IgD-negative memory B cell (primary cell): ENCODE measurements around the gene DSE. TPM values are rescaled to one million over a fixed set of nuclear protein-coding genes. Genes with fewer than 3 reads are reported as not detected.

Source experiments
- H3K27ac Mint-ChIP-seq, 3 donors: one replicate each; pipeline ENCODE4 v1.8.0; 2020 to 2022; ENCODE audit warnings: mild to moderate bottlenecking in 3 of 3, mixed read lengths in 3 of 3, moderate library complexity in 1 of 3
- H3K27me3 Mint-ChIP-seq: one replicate; pipeline ENCODE4 v1.8.0; 2021; ENCODE audit warnings: mixed read lengths
- H3K36me3 Mint-ChIP-seq: one replicate; pipeline ENCODE4 v1.8.0; 2020; ENCODE audit warnings: mild to moderate bottlenecking, mixed read lengths
- H3K4me1 Mint-ChIP-seq, 3 donors: one replicate each; pipeline ENCODE4 v1.8.0; 2020 to 2022; ENCODE audit warnings: mixed read lengths in 3 of 3, mild to moderate bottlenecking in 1 of 3
- H3K4me3 Mint-ChIP-seq, 4 donors: one replicate each; pipeline ENCODE4 v1.8.0; 2020 to 2022; ENCODE audit warnings: mild to moderate bottlenecking in 4 of 4, mixed read lengths in 4 of 4, moderate library complexity in 3 of 4
- H3K9me3 Mint-ChIP-seq, 3 donors: one replicate each; pipeline ENCODE4 v1.8.0; 2020 to 2021; ENCODE audit warnings: mixed read lengths in 3 of 3, mild to moderate bottlenecking in 1 of 3
- polyA plus RNA-seq: library from polyadenylated mRNA; unstranded; fragments of 300-500 nt; fragmentation: Illumina TruSeq; gene quantifications from one replicate; pipeline ENCODE4 v1.2.3, GENCODE V29; 2021

The DSE gene
- polyA plus RNA-seq, 1 donor from 2014 or later = 23.6 TPM

DNA sequence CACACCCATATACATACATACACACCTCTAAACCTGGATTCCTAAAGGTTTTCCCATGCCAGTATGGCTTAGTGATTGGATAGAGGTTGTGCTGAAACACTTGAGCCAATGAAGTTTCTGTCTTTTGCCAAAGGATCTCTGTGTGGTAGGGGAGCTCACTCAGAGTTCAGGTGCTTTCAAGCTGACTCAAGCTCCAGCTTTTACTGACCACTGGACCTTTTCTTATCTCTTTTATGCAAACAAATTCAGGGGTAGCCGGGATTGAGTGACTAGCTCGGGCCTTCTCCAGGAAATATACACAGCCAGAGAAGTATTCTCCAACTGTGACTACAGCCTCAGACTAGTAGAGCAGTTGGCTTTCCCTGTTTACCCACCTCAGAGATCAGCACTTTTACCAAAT lies 21.5 kb upstream of the DSE start:
- Mint-ChIP-seq H3K36me3 (peaks cover 4% of the 10 kb centered on the region), H3K4me1 (peaks cover 0 to 2% (median 1%) of the 10 kb centered on the region in 3 donors), H3K27me3 (no peaks in the 10 kb centered on the region), H3K27ac (no peak overlapping the region), H3K4me3 (no peak overlapping the region), H3K9me3 (peaks cover 0 to 3% (median 0%) of the 10 kb centered on the region in 3 donors)

DNA sequence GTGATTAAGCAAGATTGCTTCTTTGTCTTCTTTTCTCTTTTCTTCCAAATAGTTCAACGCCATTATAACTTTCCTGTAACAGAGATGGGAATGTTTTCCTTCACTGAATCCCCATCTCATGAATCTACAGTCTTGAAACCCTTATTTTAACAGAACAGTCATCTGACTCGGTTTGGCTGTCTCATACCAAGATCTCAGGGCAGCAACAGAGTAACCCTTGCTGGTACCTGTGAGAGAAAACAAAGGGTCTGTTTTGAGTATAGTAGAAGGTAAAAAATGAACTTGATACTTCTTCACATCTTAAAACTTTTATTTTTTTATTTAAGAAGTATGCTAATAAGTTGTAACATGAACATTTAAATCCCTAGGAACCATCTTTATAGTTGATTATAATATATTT lies 19.6 kb upstream of the DSE start:
- H3K9me3 Mint-ChIP-seq = peaks cover 0 to 2% (median 0%) of the 10 kb centered on the region in 3 donors

DNA sequence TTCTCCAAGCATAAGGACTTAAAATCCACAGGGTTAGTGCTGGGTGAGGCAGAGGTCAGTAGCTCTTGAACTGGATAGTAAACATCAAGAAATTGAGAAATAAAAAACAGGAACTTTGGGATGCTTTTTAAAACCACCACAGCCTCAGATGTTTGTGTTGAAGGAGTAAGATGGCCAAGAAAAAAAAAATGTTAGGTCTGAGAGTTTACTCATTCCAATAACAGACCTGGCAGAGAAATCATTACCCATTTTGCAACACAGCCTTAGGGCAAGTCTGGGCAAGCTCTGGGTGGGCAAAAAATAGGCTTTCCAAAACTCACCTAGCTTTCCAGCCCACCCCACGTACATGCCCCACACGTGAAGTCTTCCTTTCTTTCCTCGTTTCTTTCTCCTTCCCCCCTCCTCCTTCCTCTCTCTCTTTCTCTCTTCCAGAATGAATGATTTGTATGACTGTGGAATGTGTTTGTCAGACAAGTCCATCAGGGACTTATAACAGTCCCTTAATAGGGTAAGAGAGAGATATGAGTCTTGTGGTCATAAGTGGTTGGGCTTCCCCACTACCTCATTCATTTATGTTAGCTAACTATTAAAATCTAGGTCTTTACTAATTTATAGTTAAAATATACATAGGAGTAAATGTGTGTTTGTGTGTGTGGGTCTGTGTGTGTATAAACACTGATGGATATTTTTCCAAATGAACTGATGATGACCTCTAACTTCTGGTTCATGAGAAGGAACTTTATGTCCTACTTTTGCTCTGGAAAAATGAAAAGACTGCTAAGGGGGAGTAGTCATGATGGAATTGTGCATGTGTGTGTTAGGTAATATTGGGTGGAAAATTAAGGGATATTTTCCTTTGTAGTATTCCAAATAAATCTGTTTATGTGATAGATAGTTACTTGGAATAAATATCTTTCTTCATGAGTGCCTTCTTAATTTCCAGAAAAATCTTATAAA lies 18.0 kb upstream of the DSE start:
- H3K36me3 Mint-ChIP-seq = peaks cover 4% of the 10 kb centered on the region
- no peak overlapping the region for H3K27ac Mint-ChIP-seq
- H3K9me3 Mint-ChIP-seq = peaks cover 0 to 2% (median 0%) of the 10 kb centered on the region in 3 donors
- peaks cover 0 to 2% (median 1%) of the 10 kb centered on the region in 3 donors for H3K4me1 Mint-ChIP-seq
- no peak overlapping the region for H3K4me3 Mint-ChIP-seq
- H3K27me3 Mint-ChIP-seq = no peaks in the 10 kb centered on the region

More for the DNA sequence above, 19.6 kb upstream of the DSE start:
- Mint-ChIP-seq H3K4me3 (no peak overlapping the region), H3K27me3 (no peaks in the 10 kb centered on the region), H3K27ac (no peak overlapping the region), H3K4me1 (peaks cover 0 to 2% (median 1%) of the 10 kb centered on the region in 3 donors), H3K36me3 (peaks cover 4% of the 10 kb centered on the region)

DNA sequence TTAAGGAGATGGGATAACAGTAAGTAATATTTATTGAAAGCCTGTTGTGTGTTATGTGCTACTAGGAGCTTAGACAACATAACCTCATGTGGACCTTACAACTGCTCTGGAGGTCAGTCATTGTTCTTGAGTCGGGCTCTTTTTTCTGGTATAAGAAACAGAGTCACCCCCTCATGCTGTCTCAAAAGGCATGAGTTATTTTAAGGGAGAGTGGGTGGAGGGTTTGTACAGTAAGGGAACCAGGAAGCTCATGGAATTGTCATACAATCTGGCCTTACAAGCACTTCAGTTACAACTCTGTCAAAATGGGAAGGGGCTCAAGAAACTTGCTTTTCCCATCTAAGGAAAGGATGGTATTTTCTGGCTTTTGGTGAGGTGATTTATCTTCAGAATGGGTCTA lies 16.5 kb upstream of the DSE start:
- H3K4me1 Mint-ChIP-seq = peaks cover 0 to 4% (median 1%) of the 10 kb centered on the region in 3 donors
- H3K9me3 Mint-ChIP-seq = no peaks in the 10 kb centered on the region
- no peak overlapping the region for H3K4me3 Mint-ChIP-seq
- H3K36me3 Mint-ChIP-seq = peaks cover 4% of the 10 kb centered on the region
- H3K27ac Mint-ChIP-seq = no peak overlapping the region
- no peaks in the 10 kb centered on the region for H3K27me3 Mint-ChIP-seq

DNA sequence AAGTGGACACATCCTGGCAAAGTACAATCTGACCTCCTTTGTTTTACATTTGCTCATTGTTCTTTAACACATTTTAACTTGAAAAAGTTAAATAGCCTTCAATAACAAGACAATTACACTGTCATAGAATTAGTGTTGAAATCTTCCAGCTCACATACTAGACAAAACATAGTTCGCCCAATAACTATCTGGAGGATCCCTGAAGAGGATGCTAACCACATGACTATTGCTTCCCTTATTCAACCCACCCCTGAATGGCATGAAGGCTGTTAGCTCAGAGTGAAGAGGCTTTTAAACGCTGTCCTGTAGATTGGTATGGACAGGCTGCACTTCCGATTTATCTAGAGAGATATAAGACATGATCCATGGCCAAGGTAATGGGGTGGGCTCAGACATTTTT lies 15.0 kb upstream of the DSE start:
- Mint-ChIP-seq H3K4me3 (no peak overlapping the region), H3K36me3 (peaks cover 5% of the 10 kb centered on the region), H3K4me1 (peaks cover 0 to 4% (median 1%) of the 10 kb centered on the region in 3 donors), H3K27ac (no peak overlapping the region), H3K27me3 (no peaks in the 10 kb centered on the region), H3K9me3 (peaks cover 0 to 4% (median 3%) of the 10 kb centered on the region in 3 donors)

DNA sequence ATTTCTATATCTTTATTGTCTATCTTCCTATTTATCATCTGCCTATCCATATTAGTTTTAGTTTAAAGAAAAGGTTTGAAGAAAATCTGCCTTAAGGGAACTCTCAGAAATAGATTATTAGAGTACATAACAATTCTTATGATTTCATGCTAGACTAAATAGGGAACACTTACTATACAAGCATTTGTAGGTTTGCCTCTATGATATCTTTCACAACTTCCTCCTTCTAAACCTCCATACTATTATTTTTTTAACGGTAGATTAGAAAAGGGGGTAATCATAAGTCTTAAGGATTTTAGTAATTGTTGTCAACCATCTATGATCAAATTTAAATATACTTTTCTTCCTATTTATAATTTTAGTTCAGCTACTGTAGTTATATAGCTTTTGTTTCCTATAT lies 11.6 kb upstream of the DSE start:
- no peak overlapping the region for H3K4me3 Mint-ChIP-seq
- H3K4me1 Mint-ChIP-seq = peaks cover 4 to 7% (median 6%) of the 10 kb centered on the region in 3 donors
- H3K27me3 Mint-ChIP-seq = no peaks in the 10 kb centered on the region
- peaks cover 0 to 4% (median 3%) of the 10 kb centered on the region in 3 donors for H3K9me3 Mint-ChIP-seq
- peaks cover 5% of the 10 kb centered on the region for H3K36me3 Mint-ChIP-seq
- no peak overlapping the region for H3K27ac Mint-ChIP-seq

DNA sequence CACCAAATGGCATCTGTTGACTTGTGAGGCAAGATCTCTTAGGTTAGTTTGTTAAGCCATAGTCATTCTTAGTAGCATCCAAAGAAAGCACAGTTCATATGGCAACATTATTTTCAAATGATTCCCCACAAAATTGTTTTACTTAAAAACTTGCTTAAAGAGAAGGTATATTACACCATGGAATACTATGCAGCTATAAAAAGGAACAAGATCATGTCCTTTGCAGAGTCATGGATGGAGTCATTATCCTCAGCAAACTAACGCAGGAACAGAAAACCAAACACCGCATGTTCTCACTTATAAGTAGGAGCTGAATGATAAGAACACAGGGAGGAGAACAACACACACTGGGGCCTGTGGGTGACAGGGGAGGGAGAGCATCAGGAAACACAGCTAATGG lies 10.9 kb upstream of the DSE start:
- Mint-ChIP-seq H3K4me3 (no peak overlapping the region), H3K9me3 (peaks cover 0 to 4% (median 3%) of the 10 kb centered on the region in 3 donors), H3K4me1 (peaks cover 4 to 7% (median 6%) of the 10 kb centered on the region in 3 donors), H3K36me3 (peaks cover 5% of the 10 kb centered on the region), H3K27me3 (no peaks in the 10 kb centered on the region), H3K27ac (no peak overlapping the region)

DNA sequence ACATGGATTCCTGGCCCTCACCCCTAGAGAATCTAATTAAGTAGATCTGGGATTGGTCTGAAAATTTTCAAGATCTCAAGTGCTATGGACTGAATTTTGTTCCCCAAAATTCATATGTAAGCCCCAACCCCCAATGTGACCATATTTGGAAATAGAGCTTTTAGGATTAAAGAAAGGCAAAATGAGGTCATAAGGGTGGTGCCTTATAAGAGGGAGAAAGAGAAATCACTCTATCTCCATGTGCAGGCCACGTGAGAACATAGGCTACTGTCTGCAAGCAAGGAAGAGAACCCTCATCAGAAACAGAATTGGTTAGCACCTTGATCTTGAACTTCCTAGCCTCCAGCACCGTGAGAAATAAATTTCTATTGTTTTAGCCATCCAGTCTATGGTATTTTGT lies 8.5 kb upstream of the DSE start:
- peaks cover 5% of the 10 kb centered on the region for H3K36me3 Mint-ChIP-seq
- H3K9me3 Mint-ChIP-seq = peaks cover 0 to 4% (median 3%) of the 10 kb centered on the region in 3 donors
- H3K27me3 Mint-ChIP-seq = peaks cover 1% of the 10 kb centered on the region
- H3K27ac Mint-ChIP-seq = no peak overlapping the region
- no peak overlapping the region for H3K4me3 Mint-ChIP-seq
- peaks cover 4 to 11% (median 7%) of the 10 kb centered on the region in 3 donors for H3K4me1 Mint-ChIP-seq

DNA sequence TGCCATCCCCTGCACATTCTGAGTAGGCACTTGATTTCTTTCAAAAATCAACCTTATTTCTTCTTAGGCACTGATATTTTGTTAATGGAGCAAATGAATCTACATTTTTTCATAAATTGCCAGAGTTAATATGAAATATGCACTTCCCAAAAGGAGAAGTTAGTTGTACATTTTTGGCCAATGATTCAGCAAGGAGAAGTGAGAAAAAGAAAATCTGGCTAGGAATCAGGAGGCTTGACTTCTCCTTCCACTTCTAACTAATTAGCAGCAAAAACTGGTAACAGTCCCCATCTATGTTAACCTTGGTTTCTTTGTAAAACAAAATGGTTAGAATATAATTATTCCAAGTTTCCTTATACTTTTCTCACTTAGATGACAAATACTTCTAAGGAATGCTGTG lies 7.0 kb upstream of the DSE start:
- Mint-ChIP-seq H3K27me3 (peaks cover 1% of the 10 kb centered on the region), H3K27ac (no peak overlapping the region), H3K4me3 (no peak overlapping the region), H3K9me3 (peaks cover 0 to 4% (median 3%) of the 10 kb centered on the region in 3 donors), H3K36me3 (peaks cover 5% of the 10 kb centered on the region), H3K4me1 (peaks cover 9 to 22% (median 11%) of the 10 kb centered on the region in 3 donors)

DNA sequence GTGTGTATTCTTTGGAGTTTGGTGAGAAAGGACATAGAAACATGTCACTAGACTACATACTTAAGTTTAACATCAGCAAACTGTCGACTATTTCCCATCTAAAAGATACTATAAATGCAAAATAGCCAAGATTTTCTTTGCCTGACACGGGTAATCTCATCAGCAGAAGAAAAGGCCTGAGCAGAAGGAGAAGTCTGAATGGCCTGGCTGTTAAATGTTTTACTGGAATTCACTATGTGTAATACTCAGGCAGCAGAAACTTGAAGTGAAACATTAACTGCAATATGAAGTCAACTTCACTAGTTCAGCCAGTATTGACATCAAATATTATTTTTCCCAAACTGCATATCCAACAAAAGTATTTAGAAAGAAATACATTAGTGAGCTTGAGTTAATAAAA lies 6.4 kb upstream of the DSE start:
- peaks cover 1% of the 10 kb centered on the region for H3K27me3 Mint-ChIP-seq
- no peak overlapping the region for H3K27ac Mint-ChIP-seq
- peaks cover 0 to 4% (median 3%) of the 10 kb centered on the region in 3 donors for H3K9me3 Mint-ChIP-seq
- H3K4me3 Mint-ChIP-seq = no peak overlapping the region
- H3K4me1 Mint-ChIP-seq = peaks cover 13 to 24% (median 15%) of the 10 kb centered on the region in 3 donors
- peaks cover 5% of the 10 kb centered on the region for H3K36me3 Mint-ChIP-seq

DNA sequence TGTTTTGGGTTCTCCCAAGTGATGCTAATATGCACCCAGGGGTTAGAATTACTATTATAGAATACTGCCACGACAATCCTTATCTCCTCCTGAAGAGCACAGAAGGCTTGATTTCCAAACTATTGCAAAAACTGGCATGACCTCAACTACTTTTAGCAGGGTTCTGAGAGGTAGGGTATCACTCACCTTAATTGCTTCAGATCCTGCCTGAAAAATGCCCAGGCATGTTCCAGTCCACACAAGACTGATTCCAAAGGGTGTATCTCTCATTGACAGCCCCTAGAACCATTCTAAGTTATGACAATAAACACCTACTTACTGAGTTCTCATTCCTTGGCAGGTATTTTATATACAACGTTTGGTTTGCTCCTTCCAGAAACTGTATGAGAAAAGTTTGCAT lies 5.0 kb upstream of the DSE start:
- H3K27me3 Mint-ChIP-seq = peaks cover 1% of the 10 kb centered on the region
- peaks cover 3% of the 10 kb centered on the region for H3K36me3 Mint-ChIP-seq
- no peak overlapping the region for H3K27ac Mint-ChIP-seq
- H3K9me3 Mint-ChIP-seq = no peaks in the 10 kb centered on the region
- H3K4me3 Mint-ChIP-seq = no peak overlapping the region
- peaks cover 20 to 35% (median 24%) of the 10 kb centered on the region in 3 donors for H3K4me1 Mint-ChIP-seq

DNA sequence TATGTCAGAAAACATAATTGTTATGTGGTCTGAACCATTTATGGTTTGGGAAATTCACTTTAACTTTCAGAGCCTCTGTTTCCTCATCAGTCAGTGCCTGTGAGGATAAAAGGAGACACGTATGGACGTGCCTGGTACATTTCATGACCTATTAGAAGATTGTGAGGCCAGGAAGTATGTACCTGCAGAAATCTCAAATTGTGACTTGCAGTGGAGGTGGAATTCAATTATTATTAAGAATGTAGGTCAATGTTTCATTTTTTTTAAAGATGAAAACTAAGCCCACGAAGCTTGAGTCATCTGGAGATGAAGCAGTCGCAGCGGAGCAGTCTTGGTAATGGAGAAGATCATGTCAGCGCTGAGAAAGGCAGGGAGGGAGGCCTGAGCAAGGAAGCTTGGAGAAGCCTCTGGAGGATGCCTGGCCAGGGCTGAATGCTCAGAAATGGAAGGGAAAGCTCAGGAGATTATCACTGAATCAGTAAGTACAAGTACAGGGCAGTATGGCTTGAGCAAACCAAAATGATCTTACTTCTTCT lies 3.9 kb upstream of the DSE start:
- no peaks in the 10 kb centered on the region for H3K9me3 Mint-ChIP-seq
- peaks cover 1% of the 10 kb centered on the region for H3K27me3 Mint-ChIP-seq
- H3K27ac Mint-ChIP-seq = no peak overlapping the region
- H3K4me1 Mint-ChIP-seq = peaks cover 20 to 35% (median 24%) of the 10 kb centered on the region in 3 donors
- no peaks in the 10 kb centered on the region for H3K36me3 Mint-ChIP-seq
- H3K4me3 Mint-ChIP-seq = peak overlapping the region in 2 of 4 donors; percentile 36 to 45

DNA sequence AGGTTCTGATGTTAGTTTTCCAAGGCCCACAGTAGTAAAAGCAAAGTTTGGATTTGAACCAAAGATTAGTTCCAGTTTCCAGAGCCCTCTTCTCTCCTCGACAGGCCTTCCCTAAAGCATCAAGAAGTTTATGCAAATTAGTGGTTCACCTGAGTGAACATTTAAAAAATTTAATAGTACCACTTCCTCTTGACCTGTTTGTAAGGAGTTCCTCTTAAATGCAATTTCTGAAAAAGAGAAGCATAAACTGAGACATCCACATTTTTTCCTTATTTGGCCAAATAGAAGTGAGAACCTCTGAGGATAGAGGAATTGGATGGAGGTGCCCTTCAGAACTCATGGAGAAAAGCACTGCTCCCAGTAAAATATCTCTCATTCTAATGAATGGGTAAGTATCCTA lies 1.2 kb upstream of the DSE start:
- no peaks in the 10 kb centered on the region for H3K36me3 Mint-ChIP-seq
- H3K4me1 Mint-ChIP-seq = peaks cover 31 to 38% (median 33%) of the 10 kb centered on the region in 3 donors
- H3K27me3 Mint-ChIP-seq = peaks cover 1% of the 10 kb centered on the region
- peak overlapping the region; percentile 88 to 99 (median 96) for H3K4me3 Mint-ChIP-seq
- H3K9me3 Mint-ChIP-seq = no peaks in the 10 kb centered on the region
- peak overlapping the region; percentile 63 to 94 (median 85) for H3K27ac Mint-ChIP-seq

DNA sequence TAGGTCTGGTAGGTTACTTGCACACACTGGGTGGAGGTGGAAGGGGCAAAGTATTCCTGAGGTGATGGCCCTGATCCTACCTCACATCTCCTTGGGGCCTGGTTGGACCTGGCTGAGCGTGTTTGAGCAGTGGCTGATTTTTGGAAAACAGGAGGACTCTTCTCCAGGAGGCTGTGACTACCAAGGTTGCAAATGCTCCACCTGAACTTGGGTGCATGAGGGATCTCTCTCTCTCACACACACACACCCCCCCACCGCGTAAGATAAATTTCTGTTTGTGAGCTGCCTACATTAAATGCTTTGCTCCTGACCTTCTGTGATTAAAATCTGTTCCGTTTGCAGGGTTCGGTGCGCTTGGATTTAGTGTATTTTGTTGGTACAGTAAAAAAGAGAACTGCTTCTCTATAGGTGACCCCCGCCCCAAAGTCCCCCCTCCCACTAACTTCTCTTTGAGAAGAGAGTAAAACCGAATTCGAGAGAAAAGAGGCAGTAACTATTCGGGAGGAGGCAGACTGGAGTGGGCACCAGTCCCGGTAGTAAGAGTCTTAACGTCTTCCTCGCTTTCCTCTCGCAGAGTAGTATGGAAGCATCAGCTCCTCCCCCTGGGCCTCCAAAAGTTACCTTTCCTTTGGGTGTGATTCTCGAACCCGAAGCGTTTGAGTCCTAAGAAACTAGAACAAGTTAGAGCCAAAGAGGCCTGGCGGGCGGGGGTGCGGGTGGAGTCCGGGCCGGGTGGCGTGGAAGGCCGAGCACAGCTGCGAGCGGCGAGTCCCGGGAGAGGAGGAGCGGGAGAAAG lies 585 bp upstream of the DSE start:
- no peaks in the 10 kb centered on the region for H3K36me3 Mint-ChIP-seq
- H3K27ac Mint-ChIP-seq = peak overlapping the region; percentile 63 to 94 (median 85)
- no peaks in the 10 kb centered on the region for H3K9me3 Mint-ChIP-seq
- H3K27me3 Mint-ChIP-seq = peaks cover 1% of the 10 kb centered on the region
- peaks cover 33 to 42% (median 34%) of the 10 kb centered on the region in 3 donors for H3K4me1 Mint-ChIP-seq
- H3K4me3 Mint-ChIP-seq = peak overlapping the region; percentile 88 to 99 (median 96)
